PC-3 (cell line): Measurements from ENCODE around the gene THOC1. TPM values are rescaled to one million over a fixed set of nuclear protein-coding genes. Genes with fewer than 3 reads are reported as not detected.
A peak's percentile ranks its signal among the peaks of the same experiment; 100 is the strongest.

Experiments
- ATAC-seq: fragments of 200-7000 bp; cut with Tn5 transposase; 2 replicates; pipeline ENCODE4 v1.9.1; 2020; ENCODE audit warnings: mild to moderate bottlenecking, moderate library complexity
- BruUV-seq: library from RNA; stranded (reverse); fragments of 400-500 nt; replicated peaks from 2 replicates; lab custom pipeline; 2021; lab: Mats Ljungman, UMichigan
- CTCF ChIA-PET: fragments of 300-600 bp; sonication (Branson Sonifier 250); formaldehyde crosslinking; loops from one replicate; lab custom pipeline; 2022; ENCODE audit warnings: antibody characterized with exemption; lab: Charles Lee
- POLR2A ChIA-PET: fragments of 300-600 bp; sonication (Branson Sonifier 250); formaldehyde crosslinking; loops from one replicate; lab custom pipeline; 2022; ENCODE audit warnings: antibody characterized with exemption; ENCODE audit not compliant: unreplicated experiment; lab: Charles Lee
- DNase-seq: peaks from one replicate; pipeline ENCODE4 v3.0.0-alpha.2; 2015
- H2AFZ ChIP-seq: fragments of 300-600 bp; sonication (generic); 2 replicates; pipeline ENCODE4 v1.6.0; 2016; ENCODE audit warnings: antibody characterized with exemption, low read length
- H3F3A ChIP-seq: fragments of 300-600 bp; sonication (generic); one replicate; pipeline ENCODE4 v1.6.0; 2017; ENCODE audit warnings: antibody characterized with exemption, low read length, control low read depth, mild to moderate bottlenecking; ENCODE audit not compliant: unreplicated experiment
- H3K27ac ChIP-seq: fragments of 300-600 bp; sonication (generic); 2 replicates; pipeline ENCODE4 v1.5.1; 2016; ENCODE audit warnings: mild to moderate bottlenecking, low read length
- H3K27me3 ChIP-seq: fragments of 300-600 bp; sonication (generic); 2 replicates; pipeline ENCODE4 v1.6.1; 2016; ENCODE audit warnings: low read length, mixed read lengths
- H3K36me3 ChIP-seq: fragments of 300-600 bp; sonication (generic); 2 replicates; pipeline ENCODE4 v1.6.1; 2016; ENCODE audit warnings: low read depth, mixed run types, low read length, mixed read lengths
- H3K4me1 ChIP-seq: fragments of 300-600 bp; sonication (generic); 2 replicates; pipeline ENCODE4 v1.5.1; 2016; ENCODE audit warnings: low read length; ENCODE audit not compliant: insufficient read depth
- H3K4me2 ChIP-seq: fragments of 300-600 bp; sonication (generic); 2 replicates; pipeline ENCODE4 v1.6.0; 2016; ENCODE audit warnings: low read length
- H3K4me3 ChIP-seq: fragments of 300-600 bp; sonication (generic); 2 replicates; pipeline ENCODE4 v1.5.1; 2016; ENCODE audit warnings: mild to moderate bottlenecking, low read length, mixed read lengths
- H3K79me2 ChIP-seq: fragments of 300-600 bp; sonication (generic); 2 replicates; pipeline ENCODE4 v1.6.1; 2017; ENCODE audit warnings: low read length, mixed read lengths
- H3K9ac ChIP-seq: fragments of 300-600 bp; sonication (generic); 2 replicates; pipeline ENCODE4 v1.6.0; 2016; ENCODE audit warnings: mild to moderate bottlenecking, low read length
- H3K9me2 ChIP-seq: fragments of 300-600 bp; sonication (generic); replicated peaks from 2 replicates; pipeline ENCODE4 v1.6.1; 2016; ENCODE audit warnings: mixed run types, low read length, mixed read lengths
- H3K9me3 ChIP-seq: fragments of 300-600 bp; sonication (generic); 2 replicates; pipeline ENCODE4 v1.6.1; 2016; ENCODE audit warnings: low read length, mixed read lengths
- H4K20me1 ChIP-seq: fragments of 300-600 bp; sonication (generic); 2 replicates; pipeline ENCODE4 v1.6.1; 2016; ENCODE audit warnings: low read length, mixed read lengths
- EZH2 ChIP-seq: fragments of 300-600 bp; sonication (generic); IDR thresholded peaks from one replicate; pipeline ENCODE4 v1.6.1; 2017; ENCODE audit warnings: antibody characterized with exemption, mild to moderate bottlenecking, low read length; ENCODE audit not compliant: unreplicated experiment
- EZH2phosphoT487 ChIP-seq: fragments of 300-600 bp; sonication (generic); IDR thresholded peaks from 2 replicates; pipeline ENCODE4 v1.6.1; 2018; ENCODE audit warnings: mild to moderate bottlenecking, antibody characterized with exemption, low read length, borderline replicate concordance
- intact Hi-C: fragments of 100-400 bp; cut with micrococcal nuclease; formaldehyde crosslinking; loops from 2 replicates; pipeline ENCODE4 v1.9.0; 2023
- total RNA-seq: library from RNA; depleted of rRNA; stranded (reverse); fragments of >200 nt; gene quantifications from 2 replicates; pipeline ENCODE4 v1.2.3, GENCODE V29; 2014
- TF ChIP-seq, protein P1 (sequence below): fragments of 300-600 bp; sonication (generic); conservative IDR thresholded peaks from 2 replicates; pipeline ENCODE4 v1.5.1; 2017; ENCODE audit warnings: antibody characterized with exemption, low read depth, mild to moderate bottlenecking, low read length

THOC1 gene
- total RNA-seq, 1 experiment from 2014 or later = 43.5 TPM

DNA sequence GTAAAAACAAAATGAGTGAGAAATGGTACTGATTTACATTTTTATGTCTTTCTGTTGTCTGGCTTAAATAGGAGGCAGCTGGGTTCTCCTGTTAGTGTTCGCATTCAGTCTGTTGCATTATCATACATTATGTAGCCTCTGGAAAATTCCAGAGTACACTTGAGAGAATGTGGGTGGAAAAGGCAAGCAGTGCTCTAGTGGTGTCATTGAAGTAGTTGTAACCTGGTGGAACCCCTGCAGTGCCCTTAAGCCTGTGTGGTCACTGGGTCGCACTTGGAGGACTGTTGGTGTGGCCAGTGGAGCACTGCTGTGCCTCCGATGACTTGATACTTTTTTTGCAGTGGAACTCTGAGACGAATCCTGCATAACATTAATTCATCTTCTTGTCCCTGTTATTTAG, 57.1 kb downstream of the THOC1 start:
- no peak for DNase-seq
- intact Hi-C loops = no loop called here
- no TSS peak for BruUV-seq
- no peaks in the 10 kb centered on the region for H3K27me3 ChIP-seq
- H3K9ac ChIP-seq = no peak overlapping the region
- no peaks in the 10 kb centered on the region for H3K9me3 ChIP-seq
- 0 out of 2 replicates have a peak, but pooled peaks cover 4% of the 10 kb centered on the region for H3K79me2 ChIP-seq
- no peak overlapping the region for H3K4me2 ChIP-seq
- ChIA-PET CTCF (no interaction called here), POLR2A (no interaction called here)
- ATAC-seq = no peak
- H3K27ac ChIP-seq = no peak overlapping the region
- no peaks in the 10 kb centered on the region for H3F3A ChIP-seq
- no peaks in the 10 kb centered on the region for H3K9me2 ChIP-seq
- no peaks in the 10 kb centered on the region for H3K4me1 ChIP-seq
- TF ChIP-seq EZH2 (no peak), EZH2phosphoT487 (no peak)
- TF ChIP-seq, protein P1, sequence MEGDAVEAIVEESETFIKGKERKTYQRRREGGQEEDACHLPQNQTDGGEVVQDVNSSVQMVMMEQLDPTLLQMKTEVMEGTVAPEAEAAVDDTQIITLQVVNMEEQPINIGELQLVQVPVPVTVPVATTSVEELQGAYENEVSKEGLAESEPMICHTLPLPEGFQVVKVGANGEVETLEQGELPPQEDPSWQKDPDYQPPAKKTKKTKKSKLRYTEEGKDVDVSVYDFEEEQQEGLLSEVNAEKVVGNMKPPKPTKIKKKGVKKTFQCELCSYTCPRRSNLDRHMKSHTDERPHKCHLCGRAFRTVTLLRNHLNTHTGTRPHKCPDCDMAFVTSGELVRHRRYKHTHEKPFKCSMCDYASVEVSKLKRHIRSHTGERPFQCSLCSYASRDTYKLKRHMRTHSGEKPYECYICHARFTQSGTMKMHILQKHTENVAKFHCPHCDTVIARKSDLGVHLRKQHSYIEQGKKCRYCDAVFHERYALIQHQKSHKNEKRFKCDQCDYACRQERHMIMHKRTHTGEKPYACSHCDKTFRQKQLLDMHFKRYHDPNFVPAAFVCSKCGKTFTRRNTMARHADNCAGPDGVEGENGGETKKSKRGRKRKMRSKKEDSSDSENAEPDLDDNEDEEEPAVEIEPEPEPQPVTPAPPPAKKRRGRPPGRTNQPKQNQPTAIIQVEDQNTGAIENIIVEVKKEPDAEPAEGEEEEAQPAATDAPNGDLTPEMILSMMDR = no peak
- H3K36me3 ChIP-seq = peaks cover 76% of the 10 kb centered on the region
- H4K20me1 ChIP-seq = no peaks in the 10 kb centered on the region
- no peak overlapping the region for H2AFZ ChIP-seq
- H3K4me3 ChIP-seq = no peak overlapping the region

DNA sequence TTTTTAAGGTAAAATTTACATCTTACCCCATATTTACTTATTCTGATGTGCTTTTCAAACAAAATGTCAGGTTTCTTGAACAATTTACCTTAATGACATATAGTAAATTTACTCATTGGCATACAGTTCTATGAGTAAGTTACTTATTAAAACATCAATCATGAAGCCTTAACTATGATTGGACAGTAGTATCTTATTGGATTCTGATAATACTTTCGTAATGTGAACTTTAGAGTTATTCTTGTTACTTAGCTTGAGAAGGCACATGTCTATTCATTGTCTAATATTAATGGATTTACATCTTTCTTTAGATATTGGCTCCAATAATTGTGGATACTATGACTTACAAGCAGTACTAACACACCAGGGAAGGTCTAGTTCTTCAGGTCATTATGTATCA, 57.8 kb downstream of the THOC1 start:
- H3K9me3 ChIP-seq = no peaks in the 10 kb centered on the region
- H2AFZ ChIP-seq = no peak overlapping the region
- H3K9ac ChIP-seq = no peak overlapping the region
- H3K4me1 ChIP-seq = no peaks in the 10 kb centered on the region
- no peak for TF ChIP-seq EZH2
- TF ChIP-seq, protein P1 = no peak
- no peak for TF ChIP-seq EZH2phosphoT487
- no peaks in the 10 kb centered on the region for H4K20me1 ChIP-seq
- H3F3A ChIP-seq = no peaks in the 10 kb centered on the region
- ChIA-PET POLR2A (no interaction called here), CTCF (no interaction called here)
- no peak overlapping the region for H3K4me2 ChIP-seq
- peaks cover 74% of the 10 kb centered on the region for H3K36me3 ChIP-seq
- no peak overlapping the region for H3K27ac ChIP-seq
- H3K79me2 ChIP-seq = 0 out of 2 replicates have a peak, but pooled peaks cover 4% of the 10 kb centered on the region
- DNase-seq (no peak), ATAC-seq (no peak)
- H3K27me3 ChIP-seq = no peaks in the 10 kb centered on the region
- H3K9me2 ChIP-seq = no peaks in the 10 kb centered on the region
- no TSS peak for BruUV-seq
- H3K4me3 ChIP-seq = no peak overlapping the region
- intact Hi-C loops = no loop called here

DNA sequence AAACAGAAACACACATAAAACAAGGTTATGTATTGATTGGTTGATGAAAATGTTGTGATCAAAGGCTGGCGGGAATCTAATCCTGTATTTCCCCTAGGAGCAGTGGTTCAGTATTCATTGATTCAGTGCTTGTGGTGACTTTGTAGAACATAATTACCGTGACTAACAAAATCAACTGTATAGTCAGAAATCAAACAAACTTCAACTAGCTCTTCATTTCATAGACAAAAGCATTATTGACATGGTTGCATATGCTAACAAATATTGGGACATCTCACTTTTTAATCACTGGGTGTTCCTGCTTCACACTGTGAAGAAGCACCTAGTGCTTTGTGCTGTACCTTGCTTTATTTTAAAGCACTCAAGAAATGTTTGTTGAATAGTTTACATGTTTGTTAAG, 68.1 kb downstream of the THOC1 start:
- POLR2A ChIA-PET = interaction anchor here (0.8 kb wide), 1 partner anchor 10 kb away, joined by 10 read pairs; no protein-coding TSS in a partner anchor
- Histone ChIP-seq H3K9me2 (no peaks in the 10 kb centered on the region), H3K79me2 (peaks cover 5% of the 10 kb centered on the region), H3K27ac (peak overlapping the region; percentile 66), H3K4me2 (0 out of 2 replicates have a peak overlapping the region, but pooled peaks have one; percentile 1), H3K9ac (no peak overlapping the region), H3K4me3 (no peak overlapping the region), H3K36me3 (peaks cover 69% of the 10 kb centered on the region), H3K27me3 (no peaks in the 10 kb centered on the region), H3K9me3 (no peaks in the 10 kb centered on the region), H4K20me1 (peaks cover 7% of the 10 kb centered on the region; the same call in 1 of the 2 replicates), H3F3A (peaks cover 3% of the 10 kb centered on the region), H3K4me1 (peaks cover 10% of the 10 kb centered on the region), H2AFZ (no peak overlapping the region)
- BruUV-seq = no TSS peak
- DNase-seq (peak; percentile 64), ATAC-seq (peak; percentile 94)
- CTCF ChIA-PET = interaction anchor here (0.6 kb wide), 1 partner anchor 98 kb away, joined by 3 read pairs; no protein-coding TSS in a partner anchor
- TF ChIP-seq, protein P1 = no peak
- TF ChIP-seq EZH2phosphoT487 (no peak), EZH2 (no peak)
- intact Hi-C loops = loop anchor here (1.0 kb wide), 1 partner anchor 8 kb away; no protein-coding TSS in a partner anchor
